H9 (cell line): ENCODE data around the gene GNAI2. TPM values are rescaled to one million over a fixed set of nuclear protein-coding genes. Genes with fewer than 3 reads are reported as not detected.

Experiments
- DNase-seq: peaks from one replicate; pipeline ENCODE4 v3.0.0-alpha.2; 2017
- H2AFZ ChIP-seq: one replicate; pipeline ENCODE4 v1.6.1; 2013; ENCODE audit warnings: mild to moderate bottlenecking, low read length, control low read depth, moderate library complexity
- H2AK5ac ChIP-seq: 2 replicates; pipeline ENCODE4 v1.6.1; 2013; ENCODE audit warnings: low read length, control low read depth, mixed read lengths; ENCODE audit not compliant: insufficient read length
- H2BK120ac ChIP-seq: one replicate; pipeline ENCODE4 v1.6.1; 2013; ENCODE audit warnings: low read depth, mild to moderate bottlenecking, low read length, control low read depth, inconsistent platforms; ENCODE audit not compliant: poor library complexity, severe bottlenecking
- H2BK12ac ChIP-seq: 2 replicates; pipeline ENCODE4 v1.6.1; 2013; ENCODE audit warnings: low read length, control low read depth, mixed read lengths, low read depth; ENCODE audit not compliant: insufficient read length
- H2BK15ac ChIP-seq: 2 replicates; pipeline ENCODE4 v1.6.1; 2013; ENCODE audit warnings: low read depth, low read length, control low read depth
- H2BK20ac ChIP-seq: one replicate; pipeline ENCODE4 v1.6.1; 2013; ENCODE audit warnings: low read depth, mild to moderate bottlenecking, low read length, control low read depth, inconsistent platforms; ENCODE audit not compliant: poor library complexity, severe bottlenecking
- H2BK5ac ChIP-seq: 2 replicates; pipeline ENCODE4 v1.6.1; 2013; ENCODE audit warnings: low read length, control low read depth, mixed read lengths; ENCODE audit not compliant: insufficient read length
- H3K14ac ChIP-seq: 2 replicates; pipeline ENCODE4 v1.6.1; 2013; ENCODE audit warnings: low read length, control low read depth; ENCODE audit not compliant: insufficient read depth
- H3K18ac ChIP-seq: 2 replicates; pipeline ENCODE4 v1.6.1; 2013; ENCODE audit warnings: low read depth, mild to moderate bottlenecking, mixed read lengths, low read length, control low read depth; ENCODE audit not compliant: insufficient read length
- H3K23ac ChIP-seq: 2 replicates; pipeline ENCODE4 v1.6.1; 2013; ENCODE audit warnings: low read length, control low read depth, mixed read lengths, low read depth; ENCODE audit not compliant: insufficient read length
- H3K23me2 ChIP-seq: 2 replicates; pipeline ENCODE4 v1.6.1; 2013; ENCODE audit warnings: low read depth, mild to moderate bottlenecking, mixed read lengths, low read length, control low read depth; ENCODE audit not compliant: insufficient read length, poor library complexity, severe bottlenecking
- H3K27ac ChIP-seq: 2 replicates; pipeline ENCODE4 v1.5.1; 2013; ENCODE audit warnings: low read length, control low read depth, mixed read lengths, low read depth; ENCODE audit not compliant: insufficient read length
- H3K27me3 ChIP-seq: 2 replicates; pipeline ENCODE4 v1.6.1; 2013; ENCODE audit warnings: low read length, control low read depth, inconsistent platforms; ENCODE audit not compliant: insufficient read depth
- H3K4ac ChIP-seq: 2 replicates; pipeline ENCODE4 v1.6.1; 2013; ENCODE audit warnings: low read depth, mild to moderate bottlenecking, control low read depth, inconsistent platforms, low read length, moderate library complexity
- H3K4me1 ChIP-seq: 2 replicates; pipeline ENCODE4 v1.6.1; 2013; ENCODE audit warnings: low read length, control low read depth, inconsistent platforms; ENCODE audit not compliant: insufficient read depth
- H3K4me2 ChIP-seq: 2 replicates; pipeline ENCODE4 v1.6.1; 2013; ENCODE audit warnings: low read length, control low read depth, mixed read lengths; ENCODE audit not compliant: insufficient read length, insufficient read depth
- H3K56ac ChIP-seq: 2 replicates; pipeline ENCODE4 v1.6.1; 2013; ENCODE audit warnings: low read depth, mild to moderate bottlenecking, mixed read lengths, low read length, control low read depth; ENCODE audit not compliant: insufficient read length
- H3K79me1 ChIP-seq: 2 replicates; pipeline ENCODE4 v1.6.1; 2013; ENCODE audit warnings: low read depth, mild to moderate bottlenecking, moderate library complexity, low read length, control low read depth, inconsistent platforms; ENCODE audit not compliant: insufficient read depth, poor library complexity, severe bottlenecking
- H3K79me2 ChIP-seq: 2 replicates; pipeline ENCODE4 v1.6.1; 2013; ENCODE audit warnings: low read length, control low read depth, inconsistent platforms; ENCODE audit not compliant: insufficient read depth
- H3K9ac ChIP-seq: 2 replicates; pipeline ENCODE4 v1.6.1; 2013; ENCODE audit warnings: low read length, control low read depth, mixed read lengths; ENCODE audit not compliant: insufficient read length; ENCODE audit errors: extremely low read depth
- H3K9me3 ChIP-seq: one replicate; pipeline ENCODE4 v1.6.1; 2013; ENCODE audit warnings: low read depth, low read length, inconsistent platforms; ENCODE audit not compliant: control insufficient read depth
- H3T11ph ChIP-seq: one replicate; pipeline ENCODE4 v1.6.1; 2013; ENCODE audit warnings: mild to moderate bottlenecking, low read length, control low read depth, inconsistent platforms
- H4K20me1 ChIP-seq: one replicate; pipeline ENCODE4 v1.6.1; 2013; ENCODE audit not compliant: control insufficient read depth, insufficient read length, insufficient read depth
- H4K5ac ChIP-seq: 2 replicates; pipeline ENCODE4 v1.6.1; 2013; ENCODE audit warnings: low read depth, mild to moderate bottlenecking, mixed read lengths, low read length, control low read depth; ENCODE audit not compliant: insufficient read length
- H4K8ac ChIP-seq: replicated peaks from 2 replicates; pipeline ENCODE4 v1.6.1; 2013; ENCODE audit warnings: low read length, control low read depth, mixed read lengths, low read depth; ENCODE audit not compliant: insufficient read length
- H4K91ac ChIP-seq: 2 replicates; pipeline ENCODE4 v1.6.1; 2013; ENCODE audit warnings: low read depth, mild to moderate bottlenecking, moderate library complexity, mixed read lengths, low read length, control low read depth; ENCODE audit not compliant: insufficient read length
- H3K27ac Mint-ChIP-seq, 3 experiments: 2 replicates in 2 of 3; 3 replicates in 1 of 3; pipeline ENCODE4 v1.8.0; 2020 to 2021; ENCODE audit warnings: mixed read lengths in 3 of 3, mild to moderate bottlenecking in 1 of 3, moderate library complexity in 1 of 3
- H3K27me3 Mint-ChIP-seq: 2 replicates; pipeline ENCODE4 v1.8.0; 2021; ENCODE audit warnings: low read depth, mild to moderate bottlenecking, moderate library complexity, mixed read lengths
- H3K36me3 Mint-ChIP-seq, 3 experiments: 2 replicates in 2 of 3; 3 replicates in 1 of 3; pipeline ENCODE4 v1.8.0; 2020 to 2021; ENCODE audit warnings: low read depth in 3 of 3, mixed read lengths in 3 of 3; ENCODE audit not compliant: insufficient read depth in 1 of 3
- H3K4me1 Mint-ChIP-seq, 2 experiments: 2 replicates each; pipeline ENCODE4 v1.8.0; 2020; ENCODE audit warnings: mixed read lengths in 2 of 2
- H3K4me3 Mint-ChIP-seq, 2 experiments: 2 replicates in 1 of 2; 3 replicates in 1 of 2; pipeline ENCODE4 v1.8.0; 2020 to 2021; ENCODE audit warnings: mild to moderate bottlenecking in 2 of 2, mixed read lengths in 2 of 2, moderate library complexity in 1 of 2
- H3K9me3 Mint-ChIP-seq, 2 experiments: 2 replicates in 1 of 2; 3 replicates in 1 of 2; pipeline ENCODE4 v1.8.0; 2020; ENCODE audit warnings: mild to moderate bottlenecking in 2 of 2, mixed read lengths in 2 of 2, moderate library complexity in 1 of 2
- CTCF ChIP-seq: fragments of 200-600 bp; sonication (generic); conservative IDR thresholded peaks from 3 replicates; pipeline ENCODE4 v1.8.0; 2021; ENCODE audit warnings: antibody characterized with exemption, mild to moderate bottlenecking
- WGBS: extraction: QIAGEN DNeasy Blood & Tissue Kit; methylation state at CpG from one replicate; pipeline ENCODE4 v1.1.7; 2013; ENCODE audit warnings: missing lambda C conversion rate, low lambda C conversion rate, mixed read lengths; ENCODE audit not compliant: insufficient read length; ENCODE audit errors: extremely low coverage; 5-methylcytosine and 5-hydroxymethylcytosine counted together
- total RNA-seq: library from RNA; stranded (reverse); gene quantifications from 2 replicates; pipeline ENCODE4 v1.2.1, GENCODE V29; 2021

GNAI2 gene
- total RNA-seq, 1 experiment from 2014 or later = 218 TPM

GRCh38 chr3:50266017-50266416 is 30.0 kb downstream of the GNAI2 start:
- no peak overlapping the region for H2BK5ac ChIP-seq
- no peaks in the 10 kb centered on the region for H3K36me3 Mint-ChIP-seq
- H3K9me3 Mint-ChIP-seq = no peaks in the 10 kb centered on the region
- no peak overlapping the region for H2BK20ac ChIP-seq
- TF ChIP-seq CTCF = no peak
- peak overlapping the region in 2 of 3 experiments; percentile 77 to 87; a peak in 3 of 7 replicates for H3K27ac Mint-ChIP-seq
- no CpG with 5 or more reads among the region's 6 CpGs for WGBS
- H2AFZ ChIP-seq = no peak overlapping the region
- peaks cover 5% of the 10 kb centered on the region; the same call in 1 of the 2 replicates for H3K4me1 ChIP-seq
- H3K79me2 ChIP-seq = no peaks in the 10 kb centered on the region
- peaks cover 5% of the 10 kb centered on the region; the same call in 1 of the 2 replicates for H3K27me3 Mint-ChIP-seq
- H2BK120ac ChIP-seq = no peak overlapping the region
- peak overlapping the region; percentile 36 for H4K91ac ChIP-seq
- no peak overlapping the region for H2AK5ac ChIP-seq
- no peak overlapping the region for H3K14ac ChIP-seq
- H3K4ac ChIP-seq = no peak overlapping the region
- no peak overlapping the region for H3K18ac ChIP-seq
- H3K79me1 ChIP-seq = no peaks in the 10 kb centered on the region
- H3K56ac ChIP-seq = no peak overlapping the region
- no peak overlapping the region for H3K9ac ChIP-seq
- H3T11ph ChIP-seq = no peak overlapping the region
- H3K27ac ChIP-seq = no peak overlapping the region
- no peak overlapping the region for H3K23ac ChIP-seq
- H2BK12ac ChIP-seq = no peak overlapping the region
- H4K5ac ChIP-seq = no peak overlapping the region
- DNase-seq = no peak
- peaks cover 46 to 66% of the 10 kb centered on the region in 2 experiments for H3K4me1 Mint-ChIP-seq
- no peak overlapping the region for H4K8ac ChIP-seq
- H3K4me2 ChIP-seq = no peak overlapping the region
- H3K4me3 Mint-ChIP-seq = peak overlapping the region in 1 of 2 experiments; percentile 31; a peak in 1 of 5 replicates
- no peaks in the 10 kb centered on the region for H3K9me3 ChIP-seq
- no peaks in the 10 kb centered on the region for H3K23me2 ChIP-seq
- H4K20me1 ChIP-seq = no peaks in the 10 kb centered on the region
- H3K27me3 ChIP-seq = no peaks in the 10 kb centered on the region
- H2BK15ac ChIP-seq = no peak overlapping the region
